NT2/D1 (cell line): Measurements from ENCODE around the gene PRMT1.
A peak's percentile ranks its signal among the peaks of the same experiment; 100 is the strongest.

Experiments
- DNase-seq: peaks from one replicate; pipeline ENCODE4 v3.0.0-alpha.2; 2011; ENCODE audit warnings: low read depth, low spot score
- H3K27me3 ChIP-seq: 2 replicates; pipeline ENCODE4 v1.6.0; 2011; ENCODE audit warnings: mild to moderate bottlenecking; ENCODE audit not compliant: insufficient read length, insufficient read depth
- H3K36me3 ChIP-seq: 2 replicates; pipeline ENCODE4 v1.6.1; 2011; ENCODE audit warnings: mild to moderate bottlenecking, low read length, mixed read lengths; ENCODE audit not compliant: insufficient read depth, insufficient read length
- H3K4me1 ChIP-seq: 2 replicates; pipeline ENCODE4 v1.5.1; 2011; ENCODE audit not compliant: insufficient read depth, insufficient read length
- H3K4me3 ChIP-seq: 2 replicates; pipeline ENCODE4 v1.5.1; 2011; ENCODE audit warnings: low read depth; ENCODE audit not compliant: insufficient read length
- H3K9ac ChIP-seq: 2 replicates; pipeline ENCODE4 v1.6.0; 2011; ENCODE audit warnings: low read depth; ENCODE audit not compliant: insufficient read length
- H3K9me3 ChIP-seq: 2 replicates; pipeline ENCODE4 v1.5.1; 2011; ENCODE audit warnings: mild to moderate bottlenecking, low read length; ENCODE audit not compliant: insufficient read depth
- SUZ12 ChIP-seq: IDR thresholded peaks from 2 replicates; pipeline ENCODE4 v1.6.1; 2011; ENCODE audit not compliant: insufficient read length, insufficient read depth; ENCODE audit errors: extremely low read depth
- YY1 ChIP-seq: IDR thresholded peaks from 2 replicates; pipeline ENCODE4 v1.6.1; 2011; ENCODE audit not compliant: insufficient read length, insufficient read depth
- ZNF274 ChIP-seq: IDR thresholded peaks from 2 replicates; pipeline ENCODE4 v1.6.1; 2011; ENCODE audit warnings: mild to moderate bottlenecking, low read depth, low read length

Gene PRMT1

GRCh38 chr19:49636233-49636932 lies 40.7 kb upstream of the PRMT1 start:
- TF ChIP-seq ZNF274 (no peak), YY1 (no peak), SUZ12 (no peak)
- H3K4me1 ChIP-seq: peaks cover 4% of the 10 kb centered on the region

GRCh38 chr19:49637821-49638738 lies 39.0 kb upstream of the PRMT1 start:
- TF ChIP-seq ZNF274 (no peak), YY1 (no peak), SUZ12 (no peak)
- H3K9ac ChIP-seq: peak overlapping the region; percentile 24
- no peaks in the 10 kb centered on the region for H3K9me3 ChIP-seq
- H3K36me3 ChIP-seq: peaks cover 19% of the 10 kb centered on the region
- H3K27me3 ChIP-seq: no peaks in the 10 kb centered on the region
- H3K4me3 ChIP-seq: peak overlapping the region; percentile 18
- peaks cover 4% of the 10 kb centered on the region for H3K4me1 ChIP-seq
- no peak for DNase-seq

More at GRCh38 chr19:49636233-49636932, 40.7 kb upstream of the PRMT1 start:
- no peak overlapping the region for H3K4me3 ChIP-seq
- peak overlapping the region; percentile 21 for H3K9ac ChIP-seq
- H3K9me3 ChIP-seq: no peaks in the 10 kb centered on the region
- no peak for DNase-seq
- peaks cover 19% of the 10 kb centered on the region for H3K36me3 ChIP-seq
- H3K27me3 ChIP-seq: no peaks in the 10 kb centered on the region

- Histone ChIP-seq H3K9me3 (no peaks in the 10 kb centered on the region), H3K27me3 (no peaks in the 10 kb centered on the region), H3K36me3 (peaks cover 30% of the 10 kb centered on the region), H3K4me3 (peak overlapping the region; percentile 54), H3K4me1 (peaks cover 7% of the 10 kb centered on the region), H3K9ac (peak overlapping the region; percentile 83)
- TF ChIP-seq YY1 (no peak), SUZ12 (no peak), ZNF274 (no peak)
- DNase-seq: no peak
Measured at GRCh38 chr19:49639401-49640112, 37.5 kb upstream of the PRMT1 start.

DNA sequence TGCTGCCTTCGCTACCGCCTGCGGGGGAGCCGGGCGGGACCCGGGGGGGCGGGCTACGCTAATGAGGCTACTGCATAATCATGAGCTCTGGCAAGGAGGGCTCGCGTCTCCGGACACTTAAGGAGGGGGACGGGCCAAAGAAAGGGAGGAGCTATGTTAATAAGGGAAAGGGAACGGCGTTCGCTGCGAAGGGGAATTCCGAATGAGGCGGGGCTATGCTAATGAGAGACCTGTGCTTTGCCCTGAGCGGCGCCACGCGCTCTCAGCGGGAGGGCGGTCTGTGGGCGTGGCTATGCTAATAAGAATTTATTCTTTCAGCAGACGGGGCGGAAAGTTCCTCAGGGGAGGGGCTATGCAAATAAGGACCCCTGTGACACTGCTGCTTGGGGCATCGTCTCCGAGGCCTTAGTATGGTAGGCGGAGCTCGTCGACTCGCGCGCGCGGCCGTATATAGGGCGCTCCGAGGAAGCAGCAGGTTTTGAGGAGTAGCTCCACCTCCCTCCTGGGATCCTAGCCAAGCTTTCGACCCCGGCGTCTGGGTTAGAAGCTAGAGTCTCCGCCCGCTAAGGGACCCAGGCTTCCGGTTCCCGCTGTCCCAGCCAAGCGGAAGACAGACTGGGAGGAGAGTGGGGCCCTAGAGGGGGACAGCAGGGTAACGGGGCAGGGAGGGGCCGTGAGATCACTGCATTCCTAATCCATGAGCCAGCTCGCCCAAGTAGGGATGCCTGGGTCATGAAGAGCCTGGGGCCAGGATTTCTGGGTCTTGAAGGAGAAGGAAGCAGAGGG lies 36.8 kb upstream of the PRMT1 start, which contains the start of gene RRAS:
TSS of gene RRAS (minus strand) at position 31 of the 786 bp plus-strand sequence. CDS start 45 bp downstream, outside the sequence.
- DNase-seq: peak; percentile 97

GRCh38 chr19:49641688-49642491 lies 35.2 kb upstream of the PRMT1 start, which contains the start of gene SCAF1:
TSS of gene SCAF1 (plus strand) at chr19:49642209. CDS start at chr19:49645027, 2,818 bp downstream.
- peaks cover 36% of the 10 kb centered on the region for H3K36me3 ChIP-seq

More for the DNA sequence above, 36.8 kb upstream of the PRMT1 start, which contains the start of gene RRAS:
- peak within 1 kb of the TSS; percentile 86 for H3K9ac ChIP-seq
- H3K36me3 ChIP-seq: peaks cover 32% of the 10 kb centered on the region
- peak within 1 kb of the TSS; percentile 68 for H3K4me3 ChIP-seq
- no peaks in the 10 kb centered on the region for H3K27me3 ChIP-seq
- H3K9me3 ChIP-seq: no peaks in the 10 kb centered on the region
- TF ChIP-seq ZNF274 (no peak), SUZ12 (no peak), YY1 (no peak)
- peaks cover 9% of the 10 kb centered on the region for H3K4me1 ChIP-seq

More at GRCh38 chr19:49641688-49642491, 35.2 kb upstream of the PRMT1 start, which contains the start of gene SCAF1:
- no peaks in the 10 kb centered on the region for H3K9me3 ChIP-seq
- peak; percentile 98 for DNase-seq
- TF ChIP-seq YY1 (no peak), SUZ12 (no peak), ZNF274 (no peak)
- H3K9ac ChIP-seq: peak within 1 kb of the TSS; percentile 100
- no peaks in the 10 kb centered on the region for H3K27me3 ChIP-seq
- H3K4me1 ChIP-seq: peaks cover 10% of the 10 kb centered on the region
- H3K4me3 ChIP-seq: peak within 1 kb of the TSS; percentile 89
